GM19397 (cell line): ENCODE data around the gene DAO.
"Not testable (repeated sequence)": the region's sequence is repeated elsewhere in the genome, so short reads cannot be mapped to it uniquely, and the experiment has no call there.

Experiments
- ATAC-seq: cut with Tn5 transposase; IDR thresholded peaks from one replicate; pipeline ENCODE4 v1.9.1; 2021; ENCODE audit warnings: mild to moderate bottlenecking, moderate library complexity; ENCODE audit not compliant: unreplicated experiment

The DAO gene

DNA sequence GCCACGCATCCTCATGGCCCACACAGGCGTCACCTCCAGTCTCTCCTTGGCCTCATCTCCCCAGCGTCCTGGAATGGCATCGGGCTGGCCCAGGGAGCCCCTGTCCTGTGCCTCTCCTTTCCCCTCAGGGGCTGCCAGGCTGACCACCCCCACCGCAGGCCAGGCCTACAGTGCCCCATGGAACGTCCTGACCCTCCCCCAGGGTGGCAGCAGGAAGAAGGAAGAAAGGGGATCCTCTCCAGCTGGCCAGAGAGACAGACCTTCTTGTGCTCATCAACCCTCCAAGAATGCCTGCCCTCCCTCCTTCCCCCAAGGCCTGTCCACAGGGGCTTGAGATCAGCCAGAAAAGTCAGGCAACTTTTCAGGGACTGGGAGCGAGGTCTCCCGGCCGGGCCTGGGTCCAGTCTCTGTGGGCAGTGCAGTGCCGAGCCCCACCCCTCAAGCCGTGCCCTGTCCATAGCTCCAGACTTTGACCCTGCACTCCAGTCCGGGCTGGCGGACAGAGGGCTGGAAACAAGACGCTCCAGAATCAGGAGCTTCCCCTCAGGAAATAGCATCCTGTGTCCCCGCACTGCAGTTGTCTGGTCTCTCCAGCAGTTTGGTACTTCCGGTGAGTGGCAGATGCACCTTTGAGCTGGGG, at the start of gene DAO:
DAO (plus strand) TSS at position 478 of the 640 bp plus-strand sequence. CDS start 4,915 bp downstream, outside the sequence.
- no peak for ATAC-seq

DNA sequence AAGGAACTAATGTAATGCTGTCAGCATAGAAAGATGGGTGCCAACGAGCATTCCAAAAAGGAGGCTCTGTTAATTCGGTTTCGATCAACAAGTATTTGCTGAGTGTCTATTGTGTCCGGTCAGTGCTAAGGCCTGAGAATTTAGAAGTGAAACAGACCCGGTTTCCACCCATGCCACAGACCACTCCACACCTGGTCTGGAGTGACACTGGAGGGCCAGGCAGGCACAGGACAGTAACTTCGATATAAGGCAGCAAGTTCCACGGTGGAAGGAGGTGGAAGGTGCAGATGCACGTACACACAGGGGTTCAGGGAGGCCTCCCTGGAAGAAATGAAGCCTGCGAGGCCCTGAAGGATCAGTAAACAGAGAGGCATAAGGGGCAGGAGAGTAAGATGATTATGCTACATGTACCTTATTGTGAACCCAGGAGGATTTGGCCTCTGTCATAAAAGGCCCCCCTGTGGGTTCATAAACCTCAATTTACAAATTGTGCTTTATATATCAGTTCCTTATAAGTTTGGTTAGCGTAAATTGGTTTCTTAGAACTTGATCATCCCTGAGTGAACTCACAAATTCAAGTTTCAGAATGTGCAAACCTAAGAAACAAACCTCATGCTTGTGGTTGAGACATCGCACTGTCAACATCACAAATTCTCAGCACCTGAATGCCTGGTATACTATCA, 48.4 kb upstream of the DAO start:
- peak; percentile 59 for ATAC-seq

DNA sequence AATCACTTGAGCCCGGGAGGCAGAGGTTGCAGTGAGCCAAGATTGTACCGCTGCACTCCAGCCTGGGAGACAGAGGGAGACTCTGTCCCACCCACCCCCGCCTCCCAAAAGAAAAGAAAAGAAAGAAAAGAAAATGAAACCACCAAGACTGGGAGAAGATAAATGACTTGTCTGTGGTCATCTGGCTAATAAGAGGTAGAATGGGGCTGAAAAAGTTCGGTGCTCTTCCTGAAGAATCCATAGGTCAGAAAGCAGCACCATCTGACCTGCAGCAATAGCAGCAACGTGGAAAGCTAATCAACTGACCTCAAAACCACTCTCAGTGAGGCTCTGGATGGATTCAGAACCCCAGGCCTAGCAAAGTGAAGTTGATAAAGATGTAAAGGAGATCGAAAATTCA, 47.7 kb upstream of the DAO start:
- no peak for ATAC-seq

- no peak for ATAC-seq
Measured at GRCh38 chr12:108832730-108833354, 47.0 kb upstream of the DAO start.

DNA sequence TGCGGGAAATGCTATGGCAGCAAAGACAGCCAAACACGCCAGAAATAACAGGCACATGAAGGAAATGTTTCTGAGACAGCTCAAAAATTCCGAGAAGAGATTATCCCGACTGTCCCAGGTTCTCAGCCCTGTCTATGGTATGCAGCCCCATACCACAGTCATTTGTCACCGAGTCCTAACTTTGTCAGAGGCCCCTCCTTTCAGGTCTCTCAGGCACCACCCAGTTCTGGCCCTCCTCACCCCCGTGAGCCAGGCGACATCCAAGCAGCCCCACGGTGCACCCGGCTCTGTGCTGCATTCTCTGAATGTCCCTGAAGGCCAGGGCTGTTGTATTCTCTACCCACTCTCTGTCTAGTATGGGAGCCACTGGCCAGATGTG, 46.5 kb upstream of the DAO start:
- no peak for ATAC-seq

GRCh38 chr12:108833757-108834472, 46.0 kb upstream of the DAO start:
- no peak for ATAC-seq

GRCh38 chr12:108835860-108836634, 43.8 kb upstream of the DAO start:
- no peak for ATAC-seq

- no peak for ATAC-seq
Measured at GRCh38 chr12:108837239-108837638, 42.7 kb upstream of the DAO start.

DNA sequence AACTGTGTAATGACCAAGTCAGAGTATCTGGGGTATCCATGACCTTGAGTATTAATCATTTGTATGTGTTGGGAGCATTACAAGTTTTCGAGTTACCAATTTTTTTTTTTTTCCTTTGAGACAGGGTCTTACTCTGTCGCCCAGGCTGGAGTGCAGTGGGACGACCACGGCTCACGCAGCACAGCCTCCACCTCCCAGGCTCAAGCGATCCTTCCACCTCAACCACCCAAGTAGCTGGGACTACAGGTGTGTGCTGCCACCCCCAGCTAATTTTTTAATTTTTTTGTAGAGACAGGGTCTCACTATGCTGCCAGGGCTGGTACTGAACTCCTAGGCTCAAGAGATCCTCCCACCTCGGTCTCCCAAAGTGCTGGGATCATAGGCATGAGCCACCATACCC, 42.2 kb upstream of the DAO start:
- no peak for ATAC-seq

GRCh38 chr12:108838194-108839017, 41.5 kb upstream of the DAO start:
- ATAC-seq: peak; percentile 89

GRCh38 chr12:108839018-108839889, 40.6 kb upstream of the DAO start:
- no peak for ATAC-seq

GRCh38 chr12:108839890-108840230, 40.0 kb upstream of the DAO start:
- ATAC-seq: no peak

DNA sequence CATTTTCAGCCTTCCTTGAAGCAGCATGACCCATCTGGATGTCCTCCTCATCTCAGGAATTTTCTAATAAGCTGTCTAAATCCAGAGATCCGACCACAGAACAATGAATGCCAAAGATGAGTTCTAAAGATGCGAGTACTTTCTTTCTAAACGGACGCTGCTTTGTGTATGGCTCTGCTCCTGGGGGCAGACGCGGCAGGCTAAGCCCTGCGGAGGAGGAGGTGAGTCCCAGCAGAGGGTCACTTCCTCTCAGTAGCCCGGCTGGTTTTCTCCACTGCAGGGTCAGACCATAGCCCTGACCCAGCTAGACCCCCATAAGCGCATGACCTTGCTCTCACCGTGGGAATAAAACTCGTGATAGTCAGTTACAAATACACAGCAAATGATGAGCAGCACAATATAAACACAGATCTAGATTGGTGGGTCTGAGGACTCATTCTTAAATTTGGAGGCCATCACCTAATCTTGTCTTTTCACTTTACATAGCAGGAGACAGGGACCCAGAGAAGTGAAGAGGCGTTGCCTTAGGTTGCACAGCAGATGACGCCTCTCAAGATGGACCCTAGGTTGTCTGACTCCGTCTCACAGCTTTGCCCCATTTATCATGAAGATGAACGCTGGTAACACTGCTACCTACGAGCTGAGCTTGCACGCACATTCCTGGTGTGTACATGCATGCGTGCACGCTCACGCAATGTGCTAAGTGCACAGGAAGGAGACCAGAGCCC, 39.1 kb upstream of the DAO start:
- ATAC-seq: no peak

GRCh38 chr12:108841825-108842224, 38.1 kb upstream of the DAO start:
- not testable (repeated sequence) for ATAC-seq

GRCh38 chr12:108842361-108842760, 37.5 kb upstream of the DAO start:
- ATAC-seq: no peak

- ATAC-seq: no peak
Measured at GRCh38 chr12:108843187-108843586, 36.7 kb upstream of the DAO start.

GRCh38 chr12:108845696-108846095, 34.2 kb upstream of the DAO start:
- ATAC-seq: no peak

- ATAC-seq: no peak
Measured at GRCh38 chr12:108846290-108846701, 33.6 kb upstream of the DAO start.
